ENCODE measurements around the gene BCOR. TPM values are rescaled to one million over a fixed set of nuclear protein-coding genes. Genes with fewer than 3 reads are reported as not detected.
A peak's percentile ranks its signal among the peaks of the same experiment; 100 is the strongest.

The BCOR gene
- total and polyA plus RNA-seq, 9 of the 15 experiments (the other 6 are each of a cell fraction or from before 2014, with no cell fraction given): 27.5 to 113 (median 37.6) TPM

DNA sequence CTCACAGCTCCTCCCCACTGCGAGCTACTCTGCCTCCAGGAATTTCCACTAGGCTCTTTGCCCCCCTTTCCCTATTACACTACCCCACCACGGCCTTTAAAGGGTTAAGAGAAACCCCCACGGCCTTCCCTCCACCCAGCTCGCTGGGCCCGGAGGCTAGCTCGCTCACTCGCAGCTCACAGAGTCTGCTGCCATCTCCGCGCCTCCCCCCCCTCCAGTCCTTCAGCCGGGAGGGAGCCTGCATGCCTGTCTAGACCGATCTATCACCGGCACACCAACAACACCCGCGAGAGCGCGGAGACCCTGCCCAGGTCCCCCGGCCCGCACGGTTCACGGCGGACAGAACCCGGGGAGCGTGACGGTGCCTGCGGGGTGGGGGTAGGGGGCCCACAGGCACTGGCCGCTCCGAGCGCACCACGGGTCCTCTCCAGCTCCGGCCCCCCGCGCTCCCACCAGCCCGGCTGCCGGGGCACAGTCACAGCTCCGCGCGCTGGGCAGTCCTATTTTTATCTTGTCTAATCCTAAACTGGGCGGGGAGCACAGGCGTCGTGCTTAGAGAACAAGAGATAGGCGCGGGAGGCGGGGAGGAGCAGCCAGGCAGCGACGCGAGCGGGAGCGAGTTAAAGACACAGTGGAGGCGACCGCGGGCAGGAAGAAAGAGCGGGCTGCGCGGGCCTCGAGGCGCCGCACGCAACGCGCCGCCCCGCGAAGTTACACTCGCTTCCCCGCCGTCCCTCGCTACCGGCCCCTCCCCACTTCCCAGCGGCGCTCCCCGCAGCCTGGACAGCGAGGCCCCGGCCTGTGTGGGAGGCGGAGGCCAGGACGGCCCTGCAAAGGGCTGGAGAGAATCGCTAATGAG, 3.5 kb downstream of the BCOR start (continued):
- TF ChIP-seq SMARCB1 (IDR thresholded peaks at IDR 0.05; ENCODE audit: insufficient read length, low read depth) (no peak), NR3C1 (CRISPR knock-in tag; IDR thresholded peaks at IDR 0.05) (0 out of 2 replicates have a peak, but pooled peaks have one; percentile 36), ZNF584 (CRISPR knock-in tag; IDR thresholded peaks at IDR 0.05; ENCODE audit: low read depth) (no peak), SNRNP70 (optimal IDR thresholded peaks at IDR 0.05; ENCODE audit: low read depth, low read length) (no peak), FOXA3 (CRISPR knock-in tag; conservative IDR thresholded peaks at IDR 0.05 in 1 of 2, IDR thresholded peaks at IDR 0.05 in 1 of 2) (no peak), CCNT2 (IDR thresholded peaks at IDR 0.05; ENCODE audit: borderline replicate concordance, extremely low read depth, insufficient read length, low read depth, low read length) (peak; percentile 75), RBFOX2 (IDR thresholded peaks at IDR 0.05; ENCODE audit: low read depth, low read length) (peak; percentile 93), POLR3A (IDR thresholded peaks at IDR 0.05; ENCODE audit: borderline replicate concordance, extremely low read depth, insufficient read depth, insufficient read length) (no peak), BHLHE40 (IDR thresholded peaks at IDR 0.05; ENCODE audit: low read length) (no peak), TEAD1 (CRISPR knock-in tag; IDR thresholded peaks at IDR 0.05) (0 out of 4 replicates have a peak, but pooled peaks of 1 of the 2 experiments have one; percentile 43), BCL6 (CRISPR knock-in tag; IDR thresholded peaks at IDR 0.05) (no peak), SNIP1 (IDR thresholded peaks at IDR 0.05; ENCODE audit: low read depth) (no peak), POLR2G (IDR thresholded peaks at IDR 0.05; ENCODE audit: low read depth, low read length) (peak; percentile 88)
- TF ChIP-seq, protein P1, sequence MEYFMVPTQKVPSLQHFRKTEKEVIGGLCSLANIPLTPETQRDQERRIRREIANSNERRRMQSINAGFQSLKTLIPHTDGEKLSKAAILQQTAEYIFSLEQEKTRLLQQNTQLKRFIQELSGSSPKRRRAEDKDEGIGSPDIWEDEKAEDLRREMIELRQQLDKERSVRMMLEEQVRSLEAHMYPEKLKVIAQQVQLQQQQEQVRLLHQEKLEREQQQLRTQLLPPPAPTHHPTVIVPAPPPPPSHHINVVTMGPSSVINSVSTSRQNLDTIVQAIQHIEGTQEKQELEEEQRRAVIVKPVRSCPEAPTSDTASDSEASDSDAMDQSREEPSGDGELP (CRISPR knock-in tag; IDR thresholded peaks at IDR 0.05; ENCODE audit: borderline replicate concordance): peak; percentile 41; the same call in 1 of the 2 replicates
- TF ChIP-seq, protein P2, sequence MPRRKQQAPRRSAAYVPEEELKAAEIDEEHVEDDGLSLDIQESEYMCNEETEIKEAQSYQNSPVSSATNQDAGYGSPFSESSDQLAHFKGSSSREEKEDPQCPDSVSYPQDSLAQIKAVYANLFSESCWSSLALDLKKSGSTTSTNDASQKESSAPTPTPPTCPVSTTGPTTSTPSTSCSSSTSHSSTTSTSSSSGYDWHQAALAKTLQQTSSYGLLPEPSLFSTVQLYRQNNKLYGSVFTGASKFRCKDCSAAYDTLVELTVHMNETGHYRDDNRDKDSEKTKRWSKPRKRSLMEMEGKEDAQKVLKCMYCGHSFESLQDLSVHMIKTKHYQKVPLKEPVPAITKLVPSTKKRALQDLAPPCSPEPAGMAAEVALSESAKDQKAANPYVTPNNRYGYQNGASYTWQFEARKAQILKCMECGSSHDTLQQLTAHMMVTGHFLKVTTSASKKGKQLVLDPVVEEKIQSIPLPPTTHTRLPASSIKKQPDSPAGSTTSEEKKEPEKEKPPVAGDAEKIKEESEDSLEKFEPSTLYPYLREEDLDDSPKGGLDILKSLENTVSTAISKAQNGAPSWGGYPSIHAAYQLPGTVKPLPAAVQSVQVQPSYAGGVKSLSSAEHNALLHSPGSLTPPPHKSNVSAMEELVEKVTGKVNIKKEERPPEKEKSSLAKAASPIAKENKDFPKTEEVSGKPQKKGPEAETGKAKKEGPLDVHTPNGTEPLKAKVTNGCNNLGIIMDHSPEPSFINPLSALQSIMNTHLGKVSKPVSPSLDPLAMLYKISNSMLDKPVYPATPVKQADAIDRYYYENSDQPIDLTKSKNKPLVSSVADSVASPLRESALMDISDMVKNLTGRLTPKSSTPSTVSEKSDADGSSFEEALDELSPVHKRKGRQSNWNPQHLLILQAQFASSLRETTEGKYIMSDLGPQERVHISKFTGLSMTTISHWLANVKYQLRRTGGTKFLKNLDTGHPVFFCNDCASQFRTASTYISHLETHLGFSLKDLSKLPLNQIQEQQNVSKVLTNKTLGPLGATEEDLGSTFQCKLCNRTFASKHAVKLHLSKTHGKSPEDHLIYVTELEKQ (CRISPR knock-in tag; IDR thresholded peaks at IDR 0.05): no peak
- TF ChIP-seq, protein P3, sequence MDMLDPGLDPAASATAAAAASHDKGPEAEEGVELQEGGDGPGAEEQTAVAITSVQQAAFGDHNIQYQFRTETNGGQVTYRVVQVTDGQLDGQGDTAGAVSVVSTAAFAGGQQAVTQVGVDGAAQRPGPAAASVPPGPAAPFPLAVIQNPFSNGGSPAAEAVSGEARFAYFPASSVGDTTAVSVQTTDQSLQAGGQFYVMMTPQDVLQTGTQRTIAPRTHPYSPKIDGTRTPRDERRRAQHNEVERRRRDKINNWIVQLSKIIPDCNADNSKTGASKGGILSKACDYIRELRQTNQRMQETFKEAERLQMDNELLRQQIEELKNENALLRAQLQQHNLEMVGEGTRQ (CRISPR knock-in tag; IDR thresholded peaks at IDR 0.05): no peak
- TF ChIP-seq, protein P4, sequence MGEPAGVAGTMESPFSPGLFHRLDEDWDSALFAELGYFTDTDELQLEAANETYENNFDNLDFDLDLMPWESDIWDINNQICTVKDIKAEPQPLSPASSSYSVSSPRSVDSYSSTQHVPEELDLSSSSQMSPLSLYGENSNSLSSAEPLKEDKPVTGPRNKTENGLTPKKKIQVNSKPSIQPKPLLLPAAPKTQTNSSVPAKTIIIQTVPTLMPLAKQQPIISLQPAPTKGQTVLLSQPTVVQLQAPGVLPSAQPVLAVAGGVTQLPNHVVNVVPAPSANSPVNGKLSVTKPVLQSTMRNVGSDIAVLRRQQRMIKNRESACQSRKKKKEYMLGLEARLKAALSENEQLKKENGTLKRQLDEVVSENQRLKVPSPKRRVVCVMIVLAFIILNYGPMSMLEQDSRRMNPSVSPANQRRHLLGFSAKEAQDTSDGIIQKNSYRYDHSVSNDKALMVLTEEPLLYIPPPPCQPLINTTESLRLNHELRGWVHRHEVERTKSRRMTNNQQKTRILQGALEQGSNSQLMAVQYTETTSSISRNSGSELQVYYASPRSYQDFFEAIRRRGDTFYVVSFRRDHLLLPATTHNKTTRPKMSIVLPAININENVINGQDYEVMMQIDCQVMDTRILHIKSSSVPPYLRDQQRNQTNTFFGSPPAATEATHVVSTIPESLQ (CRISPR knock-in tag; IDR thresholded peaks at IDR 0.05): no peak
